ENCODE measurements around the gene CUX1.

DNA sequence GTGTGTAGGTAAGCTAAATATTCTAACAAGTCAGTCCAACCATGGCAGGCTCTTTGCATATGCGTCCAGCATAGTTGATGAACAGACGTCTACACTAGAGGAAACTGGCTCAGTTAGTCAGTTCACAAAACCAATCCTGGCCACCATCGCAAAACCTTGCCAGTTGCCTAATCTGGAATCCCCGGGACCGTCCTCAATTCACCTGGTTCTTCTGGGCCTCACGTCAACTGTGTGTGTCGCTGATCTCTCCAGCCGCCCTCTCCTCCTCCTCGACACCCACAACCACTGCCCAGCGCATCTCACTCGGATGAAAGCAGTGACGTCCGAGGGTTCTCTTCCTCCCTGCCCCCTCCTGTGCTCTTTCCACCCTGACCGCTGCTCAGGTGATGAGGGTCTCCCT is 251.4 kb downstream of the CUX1 start:
- no peak for TF ChIP-seq CTCF (IDR thresholded peaks at IDR 0.05; ENCODE audit: low read length)
- TF ChIP-seq EZH2 (optimal IDR thresholded peaks at IDR 0.05; ENCODE audit: low read depth, low read length): no peak

Measured in MM.1S (cell line).